ENCODE data around the gene CAMK2D.

CAMK2D gene

GRCh38 chr4:113522433-113522832, 239.1 kb downstream of the CAMK2D start:
- no peak for DNase-seq (ENCODE audit: low spot score)

DNA sequence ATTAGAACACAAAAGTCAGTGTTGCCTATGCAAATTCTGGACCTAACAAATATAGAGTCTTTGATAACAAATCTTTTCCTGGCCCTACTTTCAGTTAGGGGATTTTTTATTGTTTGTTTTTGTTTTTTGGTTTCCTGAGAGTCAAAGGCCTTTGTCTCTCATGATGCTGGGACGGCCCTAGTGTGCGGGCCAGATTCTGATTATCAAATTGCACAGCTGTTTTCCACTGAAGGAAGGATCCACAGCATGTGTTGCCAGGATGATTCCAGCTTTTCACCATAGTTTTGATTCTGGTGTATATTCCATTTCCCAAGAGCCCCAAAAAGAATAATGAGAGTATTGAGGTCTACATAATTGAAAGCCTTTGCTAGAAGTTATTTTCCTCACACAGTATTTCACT, 248.2 kb downstream of the CAMK2D start:
- DNase-seq (ENCODE audit: low spot score) = no peak

DNA sequence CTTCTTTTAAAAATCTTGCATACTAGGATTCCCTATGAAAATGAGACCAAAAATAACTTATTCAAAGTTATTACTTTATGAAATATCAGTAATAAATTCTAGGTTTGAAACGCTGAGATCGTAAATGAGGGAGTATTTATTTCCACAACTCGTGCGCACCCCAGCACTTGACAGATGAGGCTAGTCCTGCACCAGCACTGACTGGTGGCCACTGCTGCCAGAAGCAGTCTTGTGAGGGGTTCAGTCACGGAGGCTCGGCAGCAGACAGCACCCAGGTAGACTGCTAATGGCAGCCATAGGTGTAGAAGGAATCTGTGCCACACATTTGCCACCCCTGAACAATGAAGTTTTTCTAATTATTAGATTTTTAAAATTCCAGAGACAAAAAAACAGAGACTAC, 248.7 kb downstream of the CAMK2D start:
- no peak for DNase-seq (ENCODE audit: low spot score)

- DNase-seq (ENCODE audit: low spot score) = no peak
These were observed 249.6 kb downstream of the CAMK2D start for GRCh38 chr4:113511944-113512343.

DNA sequence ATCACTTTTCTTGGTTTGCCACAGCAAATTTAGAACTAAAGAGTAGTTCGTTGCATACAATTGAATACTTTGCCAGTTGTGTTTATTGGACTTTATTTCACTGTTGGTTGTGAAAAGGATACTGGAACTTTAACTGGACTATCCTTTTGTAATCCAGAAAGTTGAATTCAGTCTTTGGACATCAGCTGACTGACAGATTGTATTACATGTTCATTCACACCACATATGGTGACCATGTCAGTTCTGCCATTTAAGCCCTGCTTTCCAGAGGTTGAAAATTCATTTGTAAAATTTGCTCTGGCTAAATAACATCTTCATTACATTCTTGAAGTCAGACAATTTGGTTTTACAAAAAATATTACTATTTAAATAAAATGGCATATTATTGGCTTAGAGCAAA, 251.7 kb downstream of the CAMK2D start:
- no peak for DNase-seq (ENCODE audit: low spot score)

- DNase-seq (ENCODE audit: low spot score) = no peak
These were observed 256.5 kb downstream of the CAMK2D start for GRCh38 chr4:113505044-113505443.

- DNase-seq (ENCODE audit: low spot score) = no peak
These were observed 257.1 kb downstream of the CAMK2D start for GRCh38 chr4:113504422-113504821.

- no peak for DNase-seq (ENCODE audit: low spot score)
These were observed 257.8 kb downstream of the CAMK2D start for GRCh38 chr4:113503691-113504090.

DNA sequence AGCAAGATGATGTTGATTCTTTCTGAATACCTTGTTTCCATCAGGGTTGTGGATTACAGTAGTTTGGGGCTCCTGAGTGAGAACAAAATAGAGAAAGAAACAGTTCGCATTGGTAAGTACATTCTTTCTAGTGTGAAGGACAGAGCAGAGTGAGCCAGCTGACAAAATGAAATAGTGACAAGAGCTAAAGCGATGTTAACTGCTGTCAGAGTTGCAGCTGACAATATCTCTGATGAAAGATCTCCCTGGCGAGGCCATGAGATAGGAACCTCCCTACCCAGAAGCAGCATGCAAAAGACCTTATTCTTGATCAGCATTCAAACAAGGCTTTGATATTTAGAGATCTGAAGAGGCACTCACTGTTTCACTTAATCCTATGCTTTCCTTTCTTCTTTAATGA, 258.6 kb downstream of the CAMK2D start:
- DNase-seq (ENCODE audit: low spot score) = no peak

GRCh38 chr4:113502476-113502875, 259.1 kb downstream of the CAMK2D start:
- DNase-seq (ENCODE audit: low spot score) = no peak

DNA sequence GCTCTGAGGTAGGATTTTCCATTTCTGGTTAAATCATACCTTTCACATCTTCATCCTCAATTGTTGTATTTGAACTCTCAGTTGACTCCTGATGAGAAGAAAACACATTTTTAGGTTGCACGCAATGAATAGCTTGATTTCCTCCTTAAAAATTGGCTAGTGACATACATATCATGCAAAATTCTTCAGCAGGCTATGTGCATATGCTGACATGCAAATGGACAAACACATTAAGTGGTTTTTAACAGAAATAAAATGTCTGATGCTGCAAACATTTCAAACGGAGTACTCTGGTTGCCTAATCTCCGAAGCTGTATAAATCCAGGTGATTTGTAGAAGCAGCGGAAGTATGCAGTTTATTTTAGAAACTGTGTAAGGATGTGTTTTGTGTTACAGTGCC, 261.1 kb downstream of the CAMK2D start:
- DNase-seq (ENCODE audit: low spot score) = no peak

- DNase-seq (ENCODE audit: low spot score) = no peak
These were observed 261.8 kb downstream of the CAMK2D start for GRCh38 chr4:113499696-113500095.

- no peak for DNase-seq (ENCODE audit: low spot score)
These were observed 262.4 kb downstream of the CAMK2D start for GRCh38 chr4:113499166-113499565.

DNA sequence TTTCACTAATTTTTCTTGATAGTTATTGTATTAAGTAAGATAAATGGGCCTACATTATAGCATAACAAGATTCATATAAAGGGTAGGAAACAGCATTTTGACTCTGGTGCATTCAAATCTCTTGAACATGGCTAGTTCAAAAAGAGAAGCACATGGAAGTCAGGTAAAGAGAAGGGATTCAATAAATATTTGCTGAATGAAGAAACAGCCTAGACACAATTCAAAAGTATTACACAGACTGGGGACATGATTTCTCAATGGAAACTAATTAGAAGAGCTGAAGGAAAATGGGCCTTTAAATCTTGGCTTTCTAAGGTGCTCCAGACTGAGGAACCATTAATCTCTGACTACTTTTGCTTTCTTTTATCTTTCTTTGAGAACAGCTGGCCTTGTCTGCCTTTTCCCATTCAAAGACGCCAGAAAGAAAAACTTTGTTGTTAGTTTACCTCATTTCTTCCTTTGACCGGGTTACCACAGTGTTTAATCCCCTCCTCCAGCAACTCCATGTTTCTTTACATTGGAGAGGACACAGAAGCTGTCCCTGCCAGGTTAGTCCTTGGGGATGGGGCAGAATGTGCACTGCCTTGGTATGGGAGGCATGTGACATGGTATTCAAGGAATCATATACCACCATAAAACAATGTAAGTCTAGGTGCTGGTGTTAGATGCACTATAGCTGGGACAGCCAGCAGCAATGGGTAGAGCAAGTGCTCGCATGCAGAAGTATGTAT, 264.2 kb downstream of the CAMK2D start:
- no peak for DNase-seq (ENCODE audit: low spot score)

- DNase-seq (ENCODE audit: low spot score) = no peak
These were observed 264.8 kb downstream of the CAMK2D start for GRCh38 chr4:113496698-113497097.

DNA sequence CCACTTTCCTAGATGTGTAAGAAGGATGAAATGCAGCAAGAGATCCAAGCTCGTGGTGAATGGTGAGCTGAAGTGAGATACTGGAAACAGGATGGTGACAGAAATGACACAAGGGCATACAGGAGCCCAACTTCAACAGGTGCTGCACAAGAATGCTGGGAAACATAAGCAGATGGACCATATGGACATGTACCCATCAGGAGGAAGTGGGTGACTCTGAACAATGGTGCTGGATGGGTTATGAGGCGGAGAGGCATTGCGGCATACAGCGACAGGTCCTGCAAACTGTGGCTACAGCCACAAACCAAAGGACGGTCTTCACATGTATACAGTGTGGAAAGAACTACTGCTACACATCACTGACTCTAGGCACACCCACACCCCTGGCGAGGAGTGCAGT, 265.7 kb downstream of the CAMK2D start:
- no peak for DNase-seq (ENCODE audit: low spot score)

DNA sequence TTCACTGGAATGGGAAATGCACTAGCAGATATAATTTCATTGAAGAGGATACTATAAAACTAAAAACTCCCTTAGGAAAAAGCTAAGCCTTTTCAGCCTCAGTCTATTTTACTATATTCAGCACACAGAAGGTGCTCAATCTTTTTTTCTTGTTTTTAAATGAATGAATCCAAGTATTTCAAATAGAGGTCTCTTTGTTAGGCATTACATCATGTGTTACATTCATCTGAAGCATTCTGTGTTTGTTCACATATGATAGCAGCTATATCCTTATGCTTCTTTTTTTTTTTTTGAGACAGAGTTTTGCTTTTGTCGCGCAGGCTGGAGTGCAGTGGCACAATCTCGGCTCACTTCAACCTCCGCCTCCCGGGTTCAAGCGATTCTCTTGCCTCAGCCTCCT, 278.4 kb downstream of the CAMK2D start:
- DNase-seq (ENCODE audit: low spot score) = no peak

- DNase-seq (ENCODE audit: low spot score) = no peak
These were observed 279.2 kb downstream of the CAMK2D start for GRCh38 chr4:113482325-113482724.

DNA sequence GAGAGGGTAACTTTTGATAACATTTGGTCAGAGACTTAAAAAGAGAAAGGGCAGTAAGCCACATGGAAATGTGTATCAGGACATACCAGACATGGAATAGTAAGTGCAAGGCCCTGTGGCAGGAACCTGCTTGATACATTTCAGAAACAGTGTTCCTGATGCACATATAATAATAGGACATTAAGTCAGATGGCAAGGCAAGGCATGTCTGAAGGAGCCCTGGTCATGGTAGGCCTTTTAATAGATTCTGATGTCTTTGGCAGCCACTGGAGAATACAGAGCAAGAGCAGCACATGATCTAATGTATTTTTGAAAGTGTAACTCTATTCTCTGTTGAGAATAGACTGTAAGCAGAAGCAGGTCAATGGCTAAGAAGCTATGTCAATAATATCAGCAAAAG, 279.7 kb downstream of the CAMK2D start:
- no peak for DNase-seq (ENCODE audit: low spot score)

DNA sequence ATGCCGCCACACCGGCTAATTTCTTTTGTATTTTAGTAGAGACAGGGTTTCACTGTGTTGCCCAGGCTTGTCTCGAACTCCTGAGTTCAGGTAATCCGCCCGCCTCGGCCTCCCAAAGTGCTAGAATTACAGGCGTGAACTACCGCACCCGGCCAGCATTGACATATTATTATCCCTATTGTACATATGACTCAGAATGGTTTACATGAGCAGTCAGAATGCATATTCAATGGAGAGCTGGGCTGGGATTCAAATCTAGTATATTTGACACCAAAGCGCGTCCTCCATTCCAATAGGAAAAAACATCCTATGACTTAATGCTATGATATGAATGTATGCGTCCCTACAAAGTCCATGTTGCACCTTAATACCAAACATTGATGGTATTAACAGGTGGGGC, 281.4 kb downstream of the CAMK2D start:
- DNase-seq (ENCODE audit: low spot score) = no peak

GRCh38 chr4:113478032-113478431, 283.5 kb downstream of the CAMK2D start:
- no peak for DNase-seq (ENCODE audit: low spot score)

- no peak for DNase-seq (ENCODE audit: low spot score)
These were observed 284.7 kb downstream of the CAMK2D start for GRCh38 chr4:113476800-113477199.

DNA sequence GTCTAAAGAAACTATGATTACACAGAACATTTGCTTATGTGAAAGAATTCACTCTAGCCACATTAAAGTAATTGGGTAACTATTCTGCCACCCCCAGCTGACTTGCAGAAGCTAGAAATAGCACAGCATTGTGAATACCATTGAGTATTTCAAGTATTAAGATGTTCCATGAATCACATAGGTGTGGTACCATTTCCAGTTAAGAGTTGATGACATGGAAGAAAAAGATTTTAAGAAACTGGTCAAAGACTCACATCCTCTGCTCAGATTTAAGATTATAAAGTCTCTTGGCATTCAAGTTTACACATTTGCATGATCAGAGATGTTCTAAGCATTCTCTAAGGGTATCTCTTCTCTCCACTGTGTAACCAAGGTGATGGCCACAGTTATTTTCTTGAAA, 287.5 kb downstream of the CAMK2D start:
- no peak for DNase-seq (ENCODE audit: low spot score)

DNA sequence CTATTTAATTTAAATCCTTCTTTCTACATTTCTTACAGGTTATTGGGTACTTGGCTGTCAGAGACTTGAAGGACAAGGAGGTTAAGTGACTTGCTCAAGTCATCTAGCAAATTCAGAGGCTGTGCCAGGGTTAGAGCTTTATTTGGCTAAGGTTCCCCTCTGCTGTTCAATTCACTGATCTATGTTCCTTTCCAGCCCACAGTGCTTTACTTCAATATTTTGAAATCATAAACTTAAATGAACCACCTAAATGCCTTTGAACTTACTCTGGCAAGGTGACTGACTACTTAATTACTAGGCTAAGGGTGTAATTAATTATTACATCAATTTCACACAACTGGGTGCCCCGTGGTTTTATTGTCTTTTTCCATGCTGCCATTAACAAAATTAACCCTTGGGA, 288.7 kb downstream of the CAMK2D start:
- no peak for DNase-seq (ENCODE audit: low spot score)
